NOMO-1 treated with dmso at 0.1 percent for 144 hours (cell line): Measurements from ENCODE around the gene PRADC1.
"Not testable (repeated sequence)": the region's sequence is repeated elsewhere in the genome, so short reads cannot be mapped to it uniquely, and the experiment has no call there.

Experiments
- DNase-seq: peaks from one replicate; lab custom pipeline; 2025; ENCODE audit not compliant: unreplicated experiment; lab: John Stamatoyannopoulos, UW

Gene PRADC1

DNA sequence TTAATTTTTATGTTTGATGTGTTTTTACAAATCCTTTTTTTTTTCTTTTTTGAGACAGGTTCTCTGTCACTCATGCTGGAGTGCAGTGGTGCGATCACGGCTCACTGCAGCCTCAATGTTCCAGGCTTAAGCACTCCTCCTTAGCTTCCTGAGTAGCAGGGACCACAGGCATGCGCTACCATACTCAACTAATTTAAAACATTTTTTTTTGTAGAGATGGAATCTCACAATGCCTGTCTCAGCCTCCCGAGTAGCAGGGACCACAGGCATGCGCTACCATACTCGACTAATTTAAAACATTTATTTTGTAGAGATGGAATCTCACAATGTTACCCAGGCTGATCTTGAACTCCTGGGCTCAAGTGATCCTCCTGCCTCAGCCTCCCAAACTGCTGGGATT, 27.4 kb downstream of the PRADC1 start:
- no peak for DNase-seq

DNA sequence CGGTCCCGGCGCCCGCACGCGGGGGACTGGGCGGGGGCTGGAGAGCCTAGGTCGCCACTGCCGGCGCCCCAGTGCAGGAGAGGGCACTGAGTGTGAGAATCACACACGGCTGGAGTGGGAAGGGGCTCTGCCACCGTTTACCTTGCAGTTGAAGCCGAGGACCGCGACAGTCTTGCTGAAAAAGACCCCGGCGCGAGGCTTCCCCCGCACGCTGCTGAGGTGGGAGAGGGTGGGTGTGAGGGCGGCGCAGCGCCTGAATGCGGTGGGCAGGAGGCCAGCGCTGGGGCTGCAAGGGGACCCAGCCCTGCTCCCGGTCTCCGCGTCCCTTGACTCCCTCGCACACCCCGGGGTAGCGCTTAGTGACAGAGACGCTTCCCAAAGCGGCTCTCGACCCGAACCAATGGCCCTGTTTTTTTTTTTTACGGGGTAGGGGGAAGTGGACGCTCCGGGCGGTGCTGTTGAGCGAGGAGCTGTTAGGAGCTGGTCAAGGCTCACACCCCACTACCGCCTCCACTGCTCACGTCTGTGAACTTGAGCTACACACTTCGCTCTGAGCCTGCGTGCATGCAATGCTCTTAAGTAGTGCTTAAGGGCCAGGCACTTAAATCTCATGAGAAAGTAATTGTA, 29.9 kb downstream of the PRADC1 start:
- DNase-seq, result no peak

- DNase-seq, result no peak
Measured at GRCh38 chr2:73202156-73203054, 30.6 kb downstream of the PRADC1 start, which contains the start of gene NOTO. NOTO (plus strand) TSS chr2:73202574; CDS start chr2:73202667, 93 bp downstream.

DNA sequence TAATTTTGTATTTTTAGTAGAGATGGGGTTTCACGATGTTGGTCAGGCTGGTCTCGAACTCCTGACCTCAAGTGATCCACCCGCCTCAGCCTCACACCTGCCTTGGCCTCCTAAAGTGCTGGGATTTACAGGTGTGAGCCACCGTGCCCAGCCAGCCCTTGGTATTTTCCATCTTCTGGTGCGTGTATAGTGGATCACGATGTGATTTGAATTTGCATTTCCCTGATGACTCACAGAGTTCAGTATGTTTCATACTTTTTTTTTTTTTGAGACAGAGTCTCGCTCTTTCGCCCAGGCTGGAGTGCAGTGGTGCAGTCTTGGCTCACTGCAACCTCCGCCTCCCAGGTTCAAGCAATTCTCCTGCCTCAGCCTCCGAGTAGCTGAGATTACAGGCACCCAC, 32.8 kb downstream of the PRADC1 start:
- DNase-seq, result not testable (repeated sequence)

DNA sequence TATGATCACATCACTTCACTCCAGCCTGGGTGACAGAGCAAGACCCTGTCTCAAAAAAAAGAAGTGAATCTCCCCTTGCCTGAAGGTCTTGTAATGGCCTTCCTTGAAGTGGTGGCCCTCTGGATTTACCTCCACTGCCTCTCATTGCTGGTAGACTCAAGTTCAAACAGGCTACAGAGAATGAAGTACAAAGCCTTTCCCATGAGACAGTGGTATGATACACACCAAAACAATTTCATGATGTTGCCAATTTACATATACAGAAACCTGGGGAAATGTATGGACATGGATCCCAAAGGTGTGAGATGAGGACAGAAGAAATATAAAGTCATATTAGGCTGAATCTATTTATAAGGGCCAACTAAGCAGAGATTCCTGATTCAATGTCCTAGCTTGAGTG, 35.5 kb downstream of the PRADC1 start:
- no peak for DNase-seq

DNA sequence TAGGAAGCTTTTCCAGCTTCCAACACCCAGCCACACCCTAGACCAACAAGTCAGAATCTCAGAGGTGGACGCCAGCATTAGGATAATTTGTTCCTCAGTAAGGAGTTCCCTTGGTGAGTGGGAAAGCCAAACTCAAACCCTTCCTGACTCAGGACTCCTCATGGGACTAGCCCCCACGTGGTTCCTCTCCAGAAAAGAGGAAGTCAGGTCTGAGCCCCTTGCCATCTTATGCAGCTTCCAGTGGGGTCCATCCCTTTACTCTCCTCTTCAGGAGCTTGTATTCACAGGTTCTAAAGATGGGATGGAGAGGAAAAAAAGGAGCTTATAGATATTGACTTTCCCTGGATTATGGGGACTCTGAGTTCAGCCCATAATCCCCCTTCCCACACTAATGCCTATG, 45.5 kb downstream of the PRADC1 start:
- DNase-seq, result no peak

GRCh38 chr2:73185965-73186364, 47.1 kb downstream of the PRADC1 start:
- no peak for DNase-seq
